ENCODE data around the gene ERBIN.

- TF ChIP-seq YY1 (IDR thresholded peaks at IDR 0.05; ENCODE audit: insufficient read depth, insufficient read length) (no peak), ZNF274 (IDR thresholded peaks at IDR 0.05; ENCODE audit: low read depth, low read length) (no peak), SUZ12 (IDR thresholded peaks at IDR 0.05; ENCODE audit: extremely low read depth, insufficient read depth, insufficient read length) (no peak)
Measured at GRCh38 chr5:66080664-66081063, 154.3 kb downstream of the ERBIN start.

Measured in NT2/D1 (cell line).